Activated naive CD4-positive, alpha-beta T cell treated with anti-CD3 and anti-CD28 coated beads, Interleukin-2, amount 50 U/mL, for 24 hours (primary cell): ENCODE measurements around the gene CACNA1A.

Experiments
- H3K27ac Mint-ChIP-seq: one replicate; pipeline ENCODE4 v1.8.0; 2021; ENCODE audit warnings: mild to moderate bottlenecking, mixed read lengths
- H3K27me3 Mint-ChIP-seq: one replicate; pipeline ENCODE4 v1.8.0; 2021; ENCODE audit warnings: mixed read lengths
- H3K36me3 Mint-ChIP-seq: one replicate; pipeline ENCODE4 v1.8.0; 2021; ENCODE audit warnings: mixed read lengths
- H3K4me1 Mint-ChIP-seq: one replicate; pipeline ENCODE4 v1.8.0; 2021; ENCODE audit warnings: mixed read lengths
- H3K4me3 Mint-ChIP-seq: one replicate; pipeline ENCODE4 v1.8.0; 2021; ENCODE audit warnings: mild to moderate bottlenecking, mixed read lengths
- H3K9me3 Mint-ChIP-seq: one replicate; pipeline ENCODE4 v1.8.0; 2021; ENCODE audit warnings: mixed read lengths

The CACNA1A gene

GRCh38 chr19:13162724-13163608, 343.3 kb downstream of the CACNA1A start:
- Mint-ChIP-seq H3K9me3 (no peaks in the 10 kb centered on the region), H3K27me3 (no peaks in the 10 kb centered on the region), H3K36me3 (no peaks in the 10 kb centered on the region), H3K4me3 (peak overlapping the region; percentile 80), H3K4me1 (peaks cover 68% of the 10 kb centered on the region), H3K27ac (peak overlapping the region; percentile 84)

GRCh38 chr19:13160557-13160956, 345.7 kb downstream of the CACNA1A start:
- Mint-ChIP-seq H3K27me3 (no peaks in the 10 kb centered on the region), H3K9me3 (no peaks in the 10 kb centered on the region), H3K27ac (peak overlapping the region; percentile 70), H3K4me1 (peaks cover 71% of the 10 kb centered on the region), H3K36me3 (no peaks in the 10 kb centered on the region), H3K4me3 (no peak overlapping the region)

- Mint-ChIP-seq H3K4me1 (peaks cover 69% of the 10 kb centered on the region), H3K9me3 (no peaks in the 10 kb centered on the region), H3K36me3 (no peaks in the 10 kb centered on the region), H3K27ac (peak overlapping the region; percentile 93), H3K4me3 (no peak overlapping the region), H3K27me3 (no peaks in the 10 kb centered on the region)
Observed at GRCh38 chr19:13159713-13160112, 346.6 kb downstream of the CACNA1A start.
